Lung microvascular endothelial cell (primary cell): Measurements from ENCODE around the gene OR2A2. TPM values are rescaled to one million over a fixed set of nuclear protein-coding genes. Genes with fewer than 3 reads are reported as not detected.

Experiments used
- DNase-seq, 2 donors: peaks; one replicate each; pipeline versions ENCODE4 v3.0.0 to v3.0.0-alpha.2; 2010; ENCODE audit warnings: low read depth in 2 of 2
- total RNA-seq: library from RNA; depleted of rRNA; stranded (reverse); fragments of >200 nt; gene quantifications from 2 replicates; pipeline ENCODE4 v1.2.1, GENCODE V29; 2014

The OR2A2 gene
- total RNA-seq, 1 donor from 2014 or later, result not detected

GRCh38 chr7:144137501-144137900, 28.1 kb downstream of the OR2A2 start:
- no peak for DNase-seq

- DNase-seq, result no peak
These were observed 32.8 kb downstream of the OR2A2 start for GRCh38 chr7:144142187-144142586.

- no peak for DNase-seq
These were observed 35.0 kb downstream of the OR2A2 start for GRCh38 chr7:144144426-144144825.

DNA sequence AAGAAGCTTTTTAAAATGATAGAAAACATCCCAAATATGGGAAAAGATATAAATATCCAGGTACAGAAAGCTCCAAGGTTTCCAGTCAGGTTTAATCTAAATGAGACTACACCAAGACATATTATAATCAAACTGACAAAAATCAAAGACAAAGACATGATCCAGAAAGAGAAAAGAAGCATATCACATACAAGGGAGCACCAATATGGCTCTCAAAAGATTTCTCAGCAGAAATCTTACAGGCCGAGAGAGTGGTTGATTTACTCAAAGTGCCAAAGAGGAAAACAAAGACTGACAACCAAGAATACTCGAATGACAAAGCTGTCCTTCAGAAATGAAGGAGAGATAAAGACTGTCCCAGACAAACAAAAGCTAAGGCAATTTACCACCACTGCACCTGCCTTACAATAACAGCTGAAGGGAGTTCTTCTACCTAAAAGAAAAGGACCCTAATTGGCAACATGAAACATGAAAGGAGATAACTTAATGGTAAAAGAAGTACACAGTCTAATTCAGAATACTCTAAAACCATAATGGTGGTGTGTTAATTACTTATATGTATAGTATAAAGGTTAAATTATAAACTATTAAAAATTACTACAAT, 38.9 kb downstream of the OR2A2 start:
- no peak for DNase-seq

GRCh38 chr7:144158861-144159260, 49.5 kb downstream of the OR2A2 start:
- DNase-seq, result no peak

Other genes with a start within 250 kb of the OR2A2 start
- 32.7 and 38.1 TPM in 2 replicates for gene TCAF1, start 207.4 kb upstream of the OR2A2 start, total RNA-seq
- not detected in 2 replicates for gene OR2F2, start 174.3 kb upstream of the OR2A2 start, total RNA-seq
- not detected in 2 replicates for gene OR2F1, start 154.7 kb upstream of the OR2A2 start, total RNA-seq
- not detected in 2 replicates for gene OR6B1, start 109.3 kb upstream of the OR2A2 start, total RNA-seq
- not detected in 2 replicates for gene OR2A5, start 60.6 kb upstream of the OR2A2 start, total RNA-seq
- not detected in 2 replicates for gene OR2A25, start 39.8 kb upstream of the OR2A2 start, total RNA-seq
- not detected in 2 replicates for gene OR2A12, start 23.3 kb upstream of the OR2A2 start, total RNA-seq
- not detected in 2 replicates for gene OR2A14, start 13.6 kb downstream of the OR2A2 start, total RNA-seq
- gene CTAGE4, start 73.9 kb downstream of the OR2A2 start, total RNA-seq, result not detected in 2 replicates
- under 0.01 TPM in 1 of 2 replicates, not detected in the other for gene ARHGEF35, start 86.2 kb downstream of the OR2A2 start, total RNA-seq
- not detected in 2 replicates for gene OR2A42, start 130.0 kb downstream of the OR2A2 start, total RNA-seq
- not detected in 2 replicates for gene OR2A7, start 155.2 kb downstream of the OR2A2 start, total RNA-seq
- not detected in 2 replicates for gene CTAGE8, start 159.7 kb downstream of the OR2A2 start, total RNA-seq
- gene OR2A1, start 202.8 kb downstream of the OR2A2 start, total RNA-seq, result not detected in 2 replicates
- gene ARHGEF5, start 245.8 kb downstream of the OR2A2 start, total RNA-seq, result 0.20 and 0.22 TPM in 2 replicates